Sigmoid colon (tissue), 7 donors: ENCODE results near the gene CLECL1. TPM values are rescaled to one million over a fixed set of nuclear protein-coding genes. Genes with fewer than 3 reads are reported as not detected.
A peak's percentile ranks its signal among the peaks of the same experiment; 100 is the strongest.
"Not testable (repeated sequence)": the region's sequence is repeated elsewhere in the genome, so short reads cannot be mapped to it uniquely, and the experiment has no call there.

ENCODE experiments used
- DNase-seq: peaks from one replicate; pipeline ENCODE4 v3.0.0-alpha.2; 2019
- H3K27ac ChIP-seq, 4 donors: fragments of 200-600 bp; sonication (generic); one replicate each; pipeline ENCODE4 v1.5.1; 2016 to 2019; ENCODE audit warnings: mild to moderate bottlenecking in 1 of 4
- H3K27me3 ChIP-seq, 3 donors: fragments of 200-600 bp; sonication (generic); one replicate each; pipeline ENCODE4 v1.5.1; 2019; ENCODE audit warnings: mild to moderate bottlenecking in 1 of 3
- H3K36me3 ChIP-seq, 4 donors: fragments of 200-600 bp; sonication (generic); one replicate each; pipeline ENCODE4 v1.5.1; 2016 to 2019
- H3K4me1 ChIP-seq, 4 donors: fragments of 200-600 bp; sonication (generic); one replicate each; pipeline ENCODE4 v1.5.1; 2017 to 2019
- H3K4me3 ChIP-seq, 4 donors: fragments of 200-600 bp; sonication (generic); one replicate each; pipeline ENCODE4 v1.5.1; 2017 to 2019; ENCODE audit warnings: mild to moderate bottlenecking in 2 of 4, moderate library complexity in 1 of 4
- H3K9me3 ChIP-seq, 4 donors: fragments of 200-600 bp in 3 of 4; sonication (generic) in 3 of 4; one replicate each; pipeline versions ENCODE4 v1.5.1 to v1.6.1; 2013 to 2019
- EP300 ChIP-seq, 4 donors: sonication (generic); formaldehyde crosslinking; IDR thresholded peaks; one replicate each; pipeline ENCODE4 v1.6.1; 2017; ENCODE audit warnings: antibody characterized with exemption in 4 of 4
- POLR2A ChIP-seq, 2 donors: fragments of 450-650 bp; IDR thresholded peaks; one replicate each; pipeline ENCODE4 v1.6.1; 2016; ENCODE audit warnings: antibody characterized with exemption in 2 of 2, mild to moderate bottlenecking in 2 of 2, moderate library complexity in 2 of 2
- POLR2AphosphoS5 ChIP-seq, 4 donors: sonication (generic); formaldehyde crosslinking; IDR thresholded peaks; one replicate each; pipeline ENCODE4 v1.6.1; 2017; ENCODE audit warnings: antibody characterized with exemption in 4 of 4
- WGBS, 2 donors: extraction: QIAGEN DNeasy Blood & Tissue Kit; methylation state at CpG; one replicate each; pipeline ENCODE4 v1.1.7; 2013; 5-methylcytosine and 5-hydroxymethylcytosine counted together
- intact Hi-C: fragments of 100-400 bp; cut with DNase I; formaldehyde crosslinking; loops from one replicate; pipeline ENCODE4 v1.15.1; 2023
- polyA plus RNA-seq, 3 donors: library from polyadenylated mRNA; stranded (reverse); fragments of 200-250 nt; gene quantifications; one replicate each; pipeline ENCODE4 v1.2.3, GENCODE V29; 2013
- total RNA-seq, 4 donors: library from RNA; depleted of rRNA; stranded (reverse); fragments of >200 nt; gene quantifications; one replicate each; pipeline ENCODE4 v1.1.0, GENCODE V29; 2016
- TF ChIP-seq, protein P1 (sequence below), 4 experiments: fragments of 450-650 bp in 3 of 4; fragments of 200-600 bp in 1 of 4; IDR thresholded peaks; one replicate each; pipeline ENCODE4 v1.5.1; 2016 to 2019; ENCODE audit warnings: antibody characterized with exemption in 4 of 4, mild to moderate bottlenecking in 3 of 4, moderate library complexity in 2 of 4
- donor health status: healthy with polysubstance abuse.
- donor health status: Bipolar disorder and iron deficiency.
- donor health status: healthy.

The CLECL1 gene
- total and polyA plus RNA-seq, 7 donors: 4.5 TPM; not detected in 6

DNA sequence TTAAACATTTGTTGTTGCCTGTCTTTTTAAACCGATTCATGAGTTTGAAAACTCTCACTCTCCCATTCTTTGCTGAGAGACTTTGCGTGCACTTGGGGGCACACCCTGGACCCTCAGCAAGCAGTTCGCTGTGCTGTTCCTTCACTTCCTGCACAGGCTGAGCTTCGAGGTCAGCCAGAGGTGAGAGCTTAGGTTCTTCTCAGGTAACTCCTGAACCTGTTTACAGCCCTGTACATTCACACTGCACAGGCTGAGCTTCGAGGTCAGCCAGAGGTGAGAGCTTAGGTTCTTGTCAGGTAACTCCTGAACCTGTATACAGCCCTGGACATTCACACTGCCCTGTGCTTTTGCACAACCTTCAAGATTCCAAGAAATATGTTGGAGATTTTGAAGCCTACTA lies 9.8 kb upstream of the CLECL1 start:
- WGBS, 2 donors: 31 to 45% methylated on average over 5 of the region's 5 CpGs
- Histone ChIP-seq H3K27ac (no peak overlapping the region), H3K4me3 (no peak overlapping the region), H3K4me1 (peaks cover 0 to 3% (median 0%) of the 10 kb centered on the region in 4 donors), H3K36me3 (no peaks in the 10 kb centered on the region), H3K9me3 (no peaks in the 10 kb centered on the region), H3K27me3 (no peaks in the 10 kb centered on the region)
- TF ChIP-seq POLR2AphosphoS5 (IDR thresholded peaks at IDR 0.05): no peak
- no peak for TF ChIP-seq EP300 (IDR thresholded peaks at IDR 0.05)
- DNase-seq: no peak
- intact Hi-C loops: no loop called here

- no peaks in the 10 kb centered on the region for H3K36me3 ChIP-seq
- intact Hi-C loops: no loop called here
- no peak for DNase-seq
- H3K9me3 ChIP-seq: no peaks in the 10 kb centered on the region
- WGBS, 2 donors: 49 to 80% methylated on average over 4 of the region's 4 CpGs
- no peak overlapping the region for H3K4me3 ChIP-seq
- H3K4me1 ChIP-seq: peaks cover 0 to 3% (median 0%) of the 10 kb centered on the region in 4 donors
- TF ChIP-seq POLR2A (IDR thresholded peaks at IDR 0.05) (no peak), POLR2AphosphoS5 (IDR thresholded peaks at IDR 0.05) (no peak), EP300 (IDR thresholded peaks at IDR 0.05) (no peak)
- TF ChIP-seq, protein P1, sequence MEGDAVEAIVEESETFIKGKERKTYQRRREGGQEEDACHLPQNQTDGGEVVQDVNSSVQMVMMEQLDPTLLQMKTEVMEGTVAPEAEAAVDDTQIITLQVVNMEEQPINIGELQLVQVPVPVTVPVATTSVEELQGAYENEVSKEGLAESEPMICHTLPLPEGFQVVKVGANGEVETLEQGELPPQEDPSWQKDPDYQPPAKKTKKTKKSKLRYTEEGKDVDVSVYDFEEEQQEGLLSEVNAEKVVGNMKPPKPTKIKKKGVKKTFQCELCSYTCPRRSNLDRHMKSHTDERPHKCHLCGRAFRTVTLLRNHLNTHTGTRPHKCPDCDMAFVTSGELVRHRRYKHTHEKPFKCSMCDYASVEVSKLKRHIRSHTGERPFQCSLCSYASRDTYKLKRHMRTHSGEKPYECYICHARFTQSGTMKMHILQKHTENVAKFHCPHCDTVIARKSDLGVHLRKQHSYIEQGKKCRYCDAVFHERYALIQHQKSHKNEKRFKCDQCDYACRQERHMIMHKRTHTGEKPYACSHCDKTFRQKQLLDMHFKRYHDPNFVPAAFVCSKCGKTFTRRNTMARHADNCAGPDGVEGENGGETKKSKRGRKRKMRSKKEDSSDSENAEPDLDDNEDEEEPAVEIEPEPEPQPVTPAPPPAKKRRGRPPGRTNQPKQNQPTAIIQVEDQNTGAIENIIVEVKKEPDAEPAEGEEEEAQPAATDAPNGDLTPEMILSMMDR (IDR thresholded peaks at IDR 0.05): no peak
- no peak overlapping the region for H3K27ac ChIP-seq
- H3K27me3 ChIP-seq: no peaks in the 10 kb centered on the region
Measured at GRCh38 chr12:9741726-9742125, 8.8 kb upstream of the CLECL1 start.

- peak overlapping the region in 1 of 4 donors; percentile 55 for H3K27ac ChIP-seq
- peaks cover 0 to 3% (median 0%) of the 10 kb centered on the region in 4 donors for H3K4me1 ChIP-seq
- intact Hi-C loops: no loop called here
- TF ChIP-seq, protein P1 (IDR thresholded peaks at IDR 0.05): no peak
- no peak for TF ChIP-seq POLR2A (IDR thresholded peaks at IDR 0.05)
- TF ChIP-seq EP300 (IDR thresholded peaks at IDR 0.05): no peak
- no peak for TF ChIP-seq POLR2AphosphoS5 (IDR thresholded peaks at IDR 0.05)
- no peaks in the 10 kb centered on the region for H3K27me3 ChIP-seq
- H3K9me3 ChIP-seq: no peaks in the 10 kb centered on the region
- no peak for DNase-seq
- peak overlapping the region in 3 of 4 donors; percentile 42 to 44 (median 44) for H3K4me3 ChIP-seq
- H3K36me3 ChIP-seq: no peaks in the 10 kb centered on the region
- WGBS, 2 donors: 76 to 78% methylated on average over 7 of the region's 7 CpGs
Measured at GRCh38 chr12:9740106-9740750, 7.3 kb upstream of the CLECL1 start.

DNA sequence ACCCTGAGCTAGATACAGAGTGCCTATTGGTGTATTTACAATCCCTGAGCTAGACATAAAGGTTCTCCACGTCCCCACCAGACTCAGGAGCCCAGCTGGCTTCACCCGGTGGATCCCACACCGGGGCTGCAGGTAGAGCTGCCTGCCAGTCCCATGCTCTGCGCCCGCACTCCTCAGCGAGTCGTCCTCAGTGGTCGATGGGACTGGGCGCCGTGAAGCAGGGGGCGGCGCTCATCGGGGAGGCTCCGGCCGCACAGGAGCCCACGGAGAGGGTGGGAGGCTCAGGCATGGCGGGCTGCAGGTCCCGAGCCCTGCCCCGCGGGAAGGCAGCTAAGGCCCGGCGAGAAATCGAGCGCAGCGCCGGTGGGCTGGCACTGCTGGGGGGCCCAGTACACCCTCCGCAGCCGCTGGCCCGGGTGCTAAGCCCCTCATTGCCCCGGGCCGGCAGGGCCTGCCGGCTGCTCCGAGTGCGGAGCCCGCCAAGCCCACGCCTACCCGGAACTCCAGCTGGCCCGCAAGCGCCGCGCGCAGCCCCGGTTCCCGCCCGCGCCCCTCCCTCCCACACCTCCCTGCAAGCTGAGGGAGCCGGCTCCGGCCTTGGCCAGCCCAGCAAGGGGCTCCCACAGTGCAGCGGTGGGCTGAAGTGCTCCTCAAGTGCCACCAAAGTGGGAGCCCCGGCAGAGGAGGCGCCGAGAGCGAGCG lies 6.7 kb upstream of the CLECL1 start:
- DNase-seq, H3K9me3 ChIP-seq, H3K4me1 ChIP-seq, H3K36me3 ChIP-seq, intact Hi-C loops, H3K27me3 ChIP-seq: not testable (repeated sequence)
- H3K27ac ChIP-seq: peak overlapping the region in 1 of 4 donors; percentile 55
- peak overlapping the region; percentile 14 to 44 (median 43) for H3K4me3 ChIP-seq
- WGBS, 2 donors: 75 to 77% methylated on average over 54 of the region's 54 CpGs

- H3K4me1 ChIP-seq, H3K27me3 ChIP-seq, H3K27ac ChIP-seq, H3K4me3 ChIP-seq, H3K9me3 ChIP-seq, intact Hi-C loops, H3K36me3 ChIP-seq, DNase-seq: not testable (repeated sequence)
- 84 to 90% methylated on average over 14 of the region's 14 CpGs for WGBS, 2 donors
Measured at GRCh38 chr12:9738905-9739304, 6.0 kb upstream of the CLECL1 start.

- Histone ChIP-seq H3K9me3 (no peaks in the 10 kb centered on the region), H3K27ac (peak overlapping the region; percentile 15 to 27 (median 22)), H3K4me3 (no peak overlapping the region), H3K27me3 (no peaks in the 10 kb centered on the region), H3K36me3 (no peaks in the 10 kb centered on the region), H3K4me1 (no peaks in the 10 kb centered on the region)
- no peak for DNase-seq
- WGBS, 2 donors: 15 to 17% methylated on average over 3 of the region's 3 CpGs
- TF ChIP-seq POLR2AphosphoS5 (IDR thresholded peaks at IDR 0.05): no peak
- TF ChIP-seq, protein P1 (IDR thresholded peaks at IDR 0.05): no peak
- no peak for TF ChIP-seq EP300 (IDR thresholded peaks at IDR 0.05)
- TF ChIP-seq POLR2A (IDR thresholded peaks at IDR 0.05): no peak
- intact Hi-C loops: no loop called here
Measured at GRCh38 chr12:9736936-9737705, 4.2 kb upstream of the CLECL1 start.
